ENCODE data around the gene CD2AP.

DNA sequence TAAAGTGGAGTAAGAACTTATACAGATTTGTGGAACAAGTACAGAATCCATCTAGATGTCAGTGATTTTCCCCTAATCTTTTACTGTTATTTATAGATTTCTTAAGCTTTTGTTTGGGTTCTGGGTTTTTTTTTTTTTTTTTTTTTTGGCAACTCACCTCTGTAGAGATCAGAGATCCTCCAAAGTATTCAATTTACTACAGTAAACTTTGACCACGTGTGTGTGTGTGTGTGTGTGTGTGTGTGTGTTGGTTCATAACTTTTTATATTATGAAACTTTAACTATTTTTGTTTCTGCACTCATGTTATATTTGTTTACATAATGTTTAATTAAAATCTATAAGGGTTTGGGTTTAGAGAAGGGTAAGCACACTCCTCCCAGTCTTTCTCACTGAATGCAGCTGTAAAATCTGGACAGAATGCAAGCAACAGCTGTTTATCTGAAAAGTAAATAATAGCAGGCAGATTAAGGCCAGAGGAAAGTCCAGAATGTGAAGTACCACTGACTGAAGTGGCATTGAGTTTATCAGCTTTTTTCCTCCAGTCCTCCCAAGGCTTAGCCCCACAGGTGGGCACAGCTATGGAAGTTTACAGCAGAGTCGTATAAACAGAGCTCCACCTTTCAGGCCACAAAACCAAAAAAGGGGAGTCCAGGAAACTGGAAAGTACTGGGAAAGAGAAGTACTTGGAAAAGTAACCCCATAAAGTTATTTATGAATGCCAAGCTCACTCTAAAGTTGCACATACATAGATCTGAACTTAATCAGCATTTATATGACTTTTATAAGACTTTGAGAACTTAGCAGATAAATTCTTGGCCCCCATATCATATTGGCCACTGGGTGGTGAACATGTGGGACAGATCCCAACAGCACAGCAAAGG, 43.0 kb upstream of the CD2AP start:
- TF ChIP-seq EZH2 (IDR thresholded peaks at IDR 0.05; ENCODE audit: borderline replicate concordance) (no peak), EZH2phosphoT487 (IDR thresholded peaks at IDR 0.05; ENCODE audit: low read depth, severe bottlenecking, unreplicated experiment) (no peak)
- TF ChIP-seq, protein P1, sequence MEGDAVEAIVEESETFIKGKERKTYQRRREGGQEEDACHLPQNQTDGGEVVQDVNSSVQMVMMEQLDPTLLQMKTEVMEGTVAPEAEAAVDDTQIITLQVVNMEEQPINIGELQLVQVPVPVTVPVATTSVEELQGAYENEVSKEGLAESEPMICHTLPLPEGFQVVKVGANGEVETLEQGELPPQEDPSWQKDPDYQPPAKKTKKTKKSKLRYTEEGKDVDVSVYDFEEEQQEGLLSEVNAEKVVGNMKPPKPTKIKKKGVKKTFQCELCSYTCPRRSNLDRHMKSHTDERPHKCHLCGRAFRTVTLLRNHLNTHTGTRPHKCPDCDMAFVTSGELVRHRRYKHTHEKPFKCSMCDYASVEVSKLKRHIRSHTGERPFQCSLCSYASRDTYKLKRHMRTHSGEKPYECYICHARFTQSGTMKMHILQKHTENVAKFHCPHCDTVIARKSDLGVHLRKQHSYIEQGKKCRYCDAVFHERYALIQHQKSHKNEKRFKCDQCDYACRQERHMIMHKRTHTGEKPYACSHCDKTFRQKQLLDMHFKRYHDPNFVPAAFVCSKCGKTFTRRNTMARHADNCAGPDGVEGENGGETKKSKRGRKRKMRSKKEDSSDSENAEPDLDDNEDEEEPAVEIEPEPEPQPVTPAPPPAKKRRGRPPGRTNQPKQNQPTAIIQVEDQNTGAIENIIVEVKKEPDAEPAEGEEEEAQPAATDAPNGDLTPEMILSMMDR (IDR thresholded peaks at IDR 0.05; ENCODE audit: poor library complexity) = no peak
